GM18526 (cell line): ENCODE results near the gene MPRIP.

Experiments
- POLR2A ChIP-seq: IDR thresholded peaks from 3 replicates; pipeline ENCODE4 v1.6.1; 2011; ENCODE audit not compliant: insufficient read length; ENCODE audit errors: extremely low read depth

MPRIP gene

DNA sequence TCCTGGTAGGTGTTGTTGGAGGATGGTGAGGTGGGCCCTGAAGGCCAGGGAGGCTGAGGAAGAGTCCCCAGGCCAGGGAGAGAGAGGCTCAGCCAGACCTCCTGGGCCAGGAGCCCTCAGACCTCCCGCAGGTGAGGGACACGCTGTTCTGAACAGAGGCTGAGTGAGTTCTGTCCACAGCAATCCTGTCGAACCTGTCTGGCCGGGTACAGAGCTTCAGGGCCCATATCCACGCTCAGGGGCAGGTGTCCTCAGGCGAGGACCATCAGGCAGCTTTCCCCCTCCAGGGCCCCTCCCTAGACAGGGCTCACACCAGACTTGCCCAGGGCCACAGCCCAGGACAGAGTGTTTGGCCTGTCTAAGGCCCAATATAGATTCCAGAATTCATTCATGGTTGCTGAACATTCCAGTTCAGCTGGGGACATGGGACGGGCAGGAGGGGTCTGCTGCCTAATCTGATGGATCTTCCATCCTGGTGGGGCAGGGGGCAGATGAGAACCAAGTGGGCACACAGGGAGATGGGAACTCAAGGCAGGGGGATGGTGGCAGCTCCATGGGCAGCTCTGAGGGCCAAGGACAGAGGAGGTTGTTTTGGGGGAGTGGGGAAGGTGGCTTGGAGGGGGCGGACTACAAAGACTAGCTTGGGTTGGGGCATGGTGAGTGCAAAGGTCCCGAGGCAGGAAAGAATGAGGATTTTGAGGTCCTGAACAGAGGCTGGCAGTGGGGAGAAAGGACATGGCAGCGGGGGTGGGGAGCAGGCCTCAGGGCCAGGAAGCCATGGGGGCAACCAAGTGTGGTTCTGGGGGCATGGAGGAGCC, 23.4 kb upstream of the MPRIP start:
- no peak for TF ChIP-seq POLR2A

GRCh38 chr17:17019430-17019762, 22.9 kb upstream of the MPRIP start:
- no peak for TF ChIP-seq POLR2A

- TF ChIP-seq POLR2A, result no peak
These were observed 22.3 kb upstream of the MPRIP start for GRCh38 chr17:17019891-17020456.

DNA sequence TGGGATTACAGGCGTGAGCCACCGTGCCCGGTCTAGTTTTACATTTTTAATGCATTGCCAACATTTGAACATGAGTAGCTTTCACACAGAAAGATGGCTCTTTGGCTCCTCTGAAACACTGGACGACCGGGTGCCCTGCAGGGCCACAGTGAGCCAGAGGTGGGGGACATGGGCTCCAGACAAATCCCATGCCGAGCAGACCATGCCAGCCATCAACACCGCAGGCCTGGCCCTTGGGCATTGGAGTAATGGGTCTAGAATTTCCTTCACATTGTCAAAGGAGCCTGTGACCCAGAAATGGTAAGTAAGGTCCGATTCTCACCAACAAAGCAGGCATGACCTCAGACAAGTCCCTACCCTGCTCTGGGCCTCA, 21.4 kb upstream of the MPRIP start:
- TF ChIP-seq POLR2A, result no peak

DNA sequence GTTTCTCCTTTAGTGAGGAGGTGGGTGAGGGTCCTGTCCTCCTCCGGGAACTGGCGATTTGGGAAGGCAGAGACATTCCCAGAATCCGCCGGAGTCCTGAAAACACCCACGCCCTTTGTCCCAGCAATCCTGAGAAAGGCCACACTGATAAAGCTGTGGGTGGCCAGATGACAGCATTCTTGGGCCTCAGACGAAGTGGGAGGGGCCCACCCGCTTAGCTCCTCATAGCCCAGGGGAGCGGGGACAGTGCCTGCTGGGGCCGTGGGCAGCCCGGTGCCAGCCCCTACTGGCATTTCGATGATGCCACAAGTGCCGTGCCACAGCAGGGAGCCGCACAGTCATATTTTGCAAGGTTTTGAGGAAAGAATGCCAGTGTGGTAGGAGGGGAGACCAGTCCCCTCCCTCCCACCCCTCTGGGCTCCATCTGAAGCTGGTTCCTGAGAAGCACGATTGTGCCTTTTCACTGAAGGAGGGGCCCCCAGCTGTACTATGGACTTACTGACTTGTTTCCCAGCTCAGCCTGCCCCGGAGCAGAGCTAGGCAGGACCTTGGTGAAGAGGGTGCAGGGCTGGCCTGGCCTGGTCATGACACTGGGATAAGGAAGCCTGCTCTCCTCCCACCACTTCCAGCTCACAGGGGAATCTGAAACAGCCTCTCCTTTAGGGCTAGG, 20.9 kb upstream of the MPRIP start:
- no peak for TF ChIP-seq POLR2A

DNA sequence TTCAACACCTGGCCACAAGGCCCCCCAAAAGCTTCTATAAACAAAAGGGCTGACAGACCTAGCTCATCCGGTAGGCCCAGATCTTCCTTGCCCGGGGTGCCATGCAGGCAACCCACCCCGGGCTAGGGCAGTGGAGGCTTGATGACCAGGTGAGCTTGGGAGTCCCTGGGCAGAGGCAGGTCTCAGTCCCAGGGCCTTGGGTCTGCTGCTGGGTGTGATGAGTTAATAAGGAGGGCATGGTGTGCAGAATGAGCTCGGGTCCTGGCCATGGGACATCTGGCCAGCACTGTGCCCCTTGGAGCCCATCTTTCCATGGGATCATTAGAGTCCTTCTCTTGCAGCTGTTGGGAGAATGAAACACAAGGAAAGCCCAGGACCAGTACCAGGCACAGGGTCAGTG, 20.2 kb upstream of the MPRIP start:
- no peak for TF ChIP-seq POLR2A

DNA sequence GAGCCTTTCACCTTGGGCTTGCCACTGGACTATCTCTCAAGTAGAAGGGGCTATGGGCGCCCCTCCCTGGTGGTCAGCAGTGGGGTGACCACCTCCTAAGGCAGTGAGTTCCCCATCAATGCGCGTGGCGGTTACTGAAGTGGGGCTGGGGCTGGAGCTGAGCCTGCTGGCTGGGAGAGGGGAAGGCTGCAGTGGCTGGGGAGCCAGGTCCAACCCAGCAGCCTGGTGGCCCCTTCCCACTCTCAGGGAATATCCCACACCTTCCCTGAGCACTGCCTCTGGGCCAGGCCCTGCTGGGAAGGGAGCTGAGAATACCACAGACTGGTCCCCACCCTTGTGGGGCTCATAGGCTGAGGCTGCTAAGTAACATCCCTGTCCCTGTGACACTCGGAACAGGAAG, 19.8 kb upstream of the MPRIP start:
- TF ChIP-seq POLR2A, result no peak

DNA sequence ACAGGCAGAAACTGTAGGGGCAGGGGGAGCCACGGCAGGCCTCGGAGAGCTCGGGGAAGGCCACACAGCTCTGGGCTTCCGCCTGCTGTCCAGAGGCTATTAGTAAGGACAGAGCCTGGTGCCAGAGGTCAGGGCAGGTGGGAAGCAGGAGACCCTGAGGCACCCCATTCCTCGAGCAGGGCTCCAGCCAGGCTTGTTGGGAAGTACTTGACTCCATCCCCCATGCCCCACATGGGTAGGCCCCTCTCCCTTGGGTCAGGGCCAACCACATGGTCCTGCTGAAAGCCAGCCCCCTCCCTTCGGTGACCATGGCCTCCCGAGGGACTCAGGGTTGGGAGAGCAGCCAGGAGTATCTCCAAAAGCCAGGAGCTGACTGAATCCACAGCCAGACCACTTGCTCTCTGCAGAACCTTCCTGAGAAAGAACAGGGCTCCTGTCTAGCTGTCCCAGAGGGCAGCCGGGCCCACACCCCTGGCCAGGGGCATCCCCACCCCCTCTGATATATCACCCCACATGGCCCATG, 17.4 kb upstream of the MPRIP start:
- TF ChIP-seq POLR2A, result no peak

- TF ChIP-seq POLR2A, result no peak
These were observed 16.6 kb upstream of the MPRIP start for GRCh38 chr17:17025621-17026020.

DNA sequence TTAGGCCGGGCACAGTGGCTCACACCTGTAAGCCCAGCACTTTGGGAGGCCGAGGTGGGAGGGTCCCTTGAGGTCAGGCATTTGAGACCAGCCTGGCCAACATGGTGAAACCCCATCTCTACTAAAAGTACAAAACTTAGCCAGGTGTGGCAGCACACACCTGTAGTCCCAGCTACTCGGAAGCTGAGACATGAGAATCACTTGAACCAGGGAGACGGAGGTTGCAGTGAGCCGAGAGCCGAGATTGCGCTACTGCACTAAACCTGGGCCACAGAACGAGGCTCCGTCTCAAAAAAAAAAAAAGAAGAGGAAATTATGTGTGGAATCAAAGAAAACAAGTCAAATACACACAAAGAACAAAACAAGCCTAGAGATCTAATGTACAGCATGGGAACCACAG, 16.1 kb upstream of the MPRIP start:
- TF ChIP-seq POLR2A, result no peak

GRCh38 chr17:17027442-17028058, 14.7 kb upstream of the MPRIP start:
- TF ChIP-seq POLR2A, result no peak

- no peak for TF ChIP-seq POLR2A
These were observed 14.0 kb upstream of the MPRIP start for GRCh38 chr17:17028059-17028877.

DNA sequence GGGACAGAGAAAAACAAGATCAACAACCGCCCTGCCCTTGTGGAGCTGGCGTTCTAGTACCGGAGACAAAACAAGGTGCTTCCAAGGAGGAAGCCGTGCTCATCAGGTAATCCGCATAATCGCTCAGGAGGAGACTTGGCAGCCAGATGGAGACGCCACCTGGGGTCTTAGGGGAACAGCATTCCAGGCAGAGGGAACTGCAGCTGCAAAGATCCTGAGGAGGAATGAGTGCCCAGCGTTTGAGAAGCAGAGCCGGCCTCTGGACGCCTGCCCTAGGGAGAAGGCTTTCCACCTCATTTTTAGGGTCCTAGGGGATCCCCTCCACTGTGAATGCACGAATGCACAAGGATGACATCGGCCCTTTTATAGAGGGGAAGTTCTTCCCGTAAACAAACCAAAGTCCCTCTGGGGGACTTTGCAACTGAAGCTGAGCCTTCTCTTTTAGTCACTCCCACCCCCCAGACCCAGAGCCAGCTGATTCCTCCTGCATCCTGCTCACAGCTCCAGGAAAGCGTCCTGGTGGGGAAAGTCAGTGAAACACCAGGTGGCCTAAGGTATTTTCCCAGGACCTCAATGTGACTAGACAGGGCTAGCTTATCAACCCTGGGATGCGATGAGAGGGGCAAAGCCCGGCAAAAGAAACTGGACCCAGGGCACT, 13.2 kb upstream of the MPRIP start:
- no peak for TF ChIP-seq POLR2A

- TF ChIP-seq POLR2A, result no peak
These were observed 12.3 kb upstream of the MPRIP start for GRCh38 chr17:17029938-17030337.
